Measurements from ENCODE around the gene AP2A1.

AP2A1 gene

DNA sequence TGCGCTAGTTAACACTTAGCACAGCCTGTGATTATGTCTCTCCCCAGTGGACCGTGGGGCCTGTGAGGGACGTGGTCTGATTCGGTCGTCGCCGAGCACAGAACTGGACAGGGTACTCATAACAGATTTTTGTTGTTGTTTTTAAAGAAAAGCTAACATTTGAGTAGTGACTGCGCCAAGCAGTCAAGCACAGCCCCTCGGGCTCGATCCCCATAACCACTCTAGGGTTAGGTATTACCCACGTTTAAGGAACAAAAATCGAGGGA is 83.4 kb downstream of the AP2A1 start:
- DNase-seq (ENCODE audit: insufficient read length, low spot score) (no peak), FAIRE-seq (no peak)
- TF ChIP-seq, protein P1, sequence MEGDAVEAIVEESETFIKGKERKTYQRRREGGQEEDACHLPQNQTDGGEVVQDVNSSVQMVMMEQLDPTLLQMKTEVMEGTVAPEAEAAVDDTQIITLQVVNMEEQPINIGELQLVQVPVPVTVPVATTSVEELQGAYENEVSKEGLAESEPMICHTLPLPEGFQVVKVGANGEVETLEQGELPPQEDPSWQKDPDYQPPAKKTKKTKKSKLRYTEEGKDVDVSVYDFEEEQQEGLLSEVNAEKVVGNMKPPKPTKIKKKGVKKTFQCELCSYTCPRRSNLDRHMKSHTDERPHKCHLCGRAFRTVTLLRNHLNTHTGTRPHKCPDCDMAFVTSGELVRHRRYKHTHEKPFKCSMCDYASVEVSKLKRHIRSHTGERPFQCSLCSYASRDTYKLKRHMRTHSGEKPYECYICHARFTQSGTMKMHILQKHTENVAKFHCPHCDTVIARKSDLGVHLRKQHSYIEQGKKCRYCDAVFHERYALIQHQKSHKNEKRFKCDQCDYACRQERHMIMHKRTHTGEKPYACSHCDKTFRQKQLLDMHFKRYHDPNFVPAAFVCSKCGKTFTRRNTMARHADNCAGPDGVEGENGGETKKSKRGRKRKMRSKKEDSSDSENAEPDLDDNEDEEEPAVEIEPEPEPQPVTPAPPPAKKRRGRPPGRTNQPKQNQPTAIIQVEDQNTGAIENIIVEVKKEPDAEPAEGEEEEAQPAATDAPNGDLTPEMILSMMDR (IDR thresholded peaks at IDR 0.05; ENCODE audit: insufficient read depth, missing control alignments): no peak

DNA sequence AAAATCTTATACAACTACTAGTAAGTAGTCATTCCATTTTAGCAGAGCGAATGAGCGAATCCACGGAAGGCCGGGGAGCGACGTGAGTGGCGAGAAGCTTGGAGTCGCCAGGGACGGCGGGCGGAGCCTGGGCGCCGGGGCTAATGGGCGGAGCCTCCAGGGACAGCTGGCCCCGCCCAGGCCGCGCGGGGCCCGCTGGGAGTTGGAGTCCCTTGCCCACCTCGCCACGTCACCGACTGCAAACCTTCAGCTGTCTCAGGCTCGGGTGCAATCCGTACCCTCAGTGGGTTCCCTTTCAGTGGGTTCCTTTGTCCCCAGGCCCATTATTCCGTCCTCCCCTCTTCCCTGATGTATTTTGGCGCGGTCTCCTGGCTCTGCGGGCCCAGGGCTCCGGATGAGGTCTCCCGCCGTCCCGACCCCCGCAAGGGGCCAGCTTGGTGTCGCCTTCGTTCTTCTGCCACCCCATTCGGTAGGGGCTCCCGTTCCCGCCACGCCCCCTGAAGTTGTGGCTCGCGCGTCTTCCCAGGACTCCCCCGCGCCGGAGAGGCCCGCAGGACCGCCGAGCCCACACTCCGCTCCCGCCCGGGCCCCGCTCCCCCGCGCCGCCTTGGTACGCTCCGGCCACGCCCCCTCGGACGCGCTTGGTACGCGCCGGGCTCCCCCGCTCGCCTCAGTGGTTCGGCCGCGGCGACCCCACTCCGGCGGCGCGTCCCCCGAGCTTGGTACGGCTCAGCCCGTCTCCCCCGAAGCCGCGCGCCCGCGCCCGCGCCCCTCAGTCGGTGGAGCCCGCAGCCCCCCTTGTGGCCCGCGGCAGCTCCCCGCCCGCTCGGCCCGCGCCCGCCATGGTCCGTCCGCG is 83.9 kb downstream of the AP2A1 start, which contains the start of gene PTOV1:
Gene PTOV1, plus strand, starts transcription at position 673 of the 856 bp plus-strand sequence.
- TF ChIP-seq, protein P1 (IDR thresholded peaks at IDR 0.05; ENCODE audit: insufficient read depth, missing control alignments): no peak
- DNase-seq (ENCODE audit: insufficient read length, low spot score): peak; percentile 93
- no peak for FAIRE-seq

DNA sequence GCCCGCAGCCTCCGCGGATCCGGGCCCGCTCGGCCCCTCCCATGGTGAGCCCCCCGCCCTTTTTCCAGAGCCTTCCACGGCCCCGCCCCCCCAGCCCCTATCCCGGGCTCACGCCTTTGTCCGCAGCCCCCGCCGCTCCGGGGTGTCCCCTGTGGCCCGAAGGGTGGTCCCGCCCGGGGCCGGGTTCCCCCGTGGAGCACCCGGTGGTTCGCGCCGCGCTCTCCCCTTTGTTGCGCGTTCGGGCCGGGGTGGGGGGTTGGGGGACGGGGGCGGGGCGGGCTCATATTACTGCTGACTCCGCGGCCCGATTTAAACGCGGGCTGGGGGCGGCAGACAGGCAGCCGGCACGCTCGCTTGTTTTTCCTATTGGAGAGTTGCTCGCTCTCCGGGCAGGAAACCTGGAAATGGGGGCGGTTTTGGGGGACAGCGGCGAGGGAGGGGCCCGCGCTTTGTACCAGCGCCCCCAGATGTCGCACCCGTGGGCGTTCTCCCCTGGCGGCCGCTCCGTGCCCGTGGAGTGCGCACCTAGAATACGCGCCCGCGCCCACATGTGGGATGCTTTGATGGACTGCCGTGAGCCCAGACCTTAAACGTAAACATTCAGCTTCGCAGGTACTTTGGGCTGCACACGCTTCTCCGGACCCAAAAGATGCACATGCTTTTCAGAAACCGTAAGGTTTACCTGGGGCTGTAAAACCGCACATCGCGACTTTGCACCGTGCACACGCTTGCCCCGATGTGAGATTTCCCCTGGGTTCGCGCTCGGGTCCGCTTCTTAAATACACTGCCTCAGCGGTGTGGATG is 84.9 kb downstream of the AP2A1 start:
- TF ChIP-seq, protein P1 (IDR thresholded peaks at IDR 0.05; ENCODE audit: insufficient read depth, missing control alignments): no peak
- FAIRE-seq (no peak), DNase-seq (ENCODE audit: insufficient read length, low spot score) (peak; percentile 27)

DNA sequence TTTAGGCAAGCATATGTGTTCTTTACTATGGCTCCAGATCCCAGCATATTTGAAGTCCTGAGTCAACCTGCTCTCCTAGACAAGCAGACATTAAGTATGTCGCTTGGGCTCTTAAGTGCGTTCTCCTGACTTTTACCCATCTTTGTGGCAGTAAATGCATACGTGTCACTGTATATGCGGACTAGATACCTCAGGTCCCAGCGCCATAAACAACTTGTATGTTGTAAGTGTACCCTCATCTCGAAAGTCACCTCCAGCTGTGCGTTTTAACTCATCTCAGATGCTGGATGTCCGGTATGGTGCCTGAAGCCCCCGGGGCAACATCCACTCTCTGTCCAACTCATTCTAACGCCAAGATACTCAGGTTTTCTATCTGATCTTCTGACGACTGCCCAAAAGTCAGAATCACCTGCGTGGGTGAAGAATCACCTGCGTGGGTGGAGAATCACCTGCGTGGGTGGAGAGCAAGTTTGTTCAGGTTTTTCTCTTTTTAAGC is 85.9 kb downstream of the AP2A1 start:
- DNase-seq (ENCODE audit: insufficient read length, low spot score) (peak; percentile 4), FAIRE-seq (no peak)
- TF ChIP-seq, protein P1 (IDR thresholded peaks at IDR 0.05; ENCODE audit: insufficient read depth, missing control alignments): no peak

DNA sequence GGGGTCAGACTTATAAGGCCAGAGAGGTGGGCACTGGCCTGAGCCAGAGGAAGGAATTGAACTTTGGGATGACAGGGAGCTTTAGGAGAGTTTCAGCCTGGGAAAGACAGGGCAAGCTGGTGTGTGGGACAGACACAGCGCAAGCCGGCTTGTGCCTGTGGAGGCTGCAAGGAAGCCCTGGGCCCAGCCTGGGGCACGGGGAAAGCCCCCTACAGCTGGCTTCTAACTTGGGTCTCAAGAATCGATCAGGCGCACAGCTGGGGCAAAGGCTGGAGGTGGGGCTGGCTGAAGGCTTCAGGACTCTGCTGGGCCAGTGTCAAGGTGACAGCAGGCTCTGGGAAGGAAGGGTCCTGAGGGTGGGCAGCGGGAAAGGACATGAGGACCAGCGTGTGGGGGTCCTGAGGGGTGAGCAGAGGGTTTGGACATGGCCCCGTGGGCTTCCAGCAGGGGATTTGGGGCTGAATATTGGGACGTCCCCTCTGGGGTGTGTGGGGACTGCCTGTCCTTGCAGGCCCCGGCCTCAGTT is 87.1 kb downstream of the AP2A1 start:
- TF ChIP-seq, protein P1 (IDR thresholded peaks at IDR 0.05; ENCODE audit: insufficient read depth, missing control alignments): no peak
- FAIRE-seq (no peak), DNase-seq (ENCODE audit: insufficient read length, low spot score) (peak; percentile 1)

DNA sequence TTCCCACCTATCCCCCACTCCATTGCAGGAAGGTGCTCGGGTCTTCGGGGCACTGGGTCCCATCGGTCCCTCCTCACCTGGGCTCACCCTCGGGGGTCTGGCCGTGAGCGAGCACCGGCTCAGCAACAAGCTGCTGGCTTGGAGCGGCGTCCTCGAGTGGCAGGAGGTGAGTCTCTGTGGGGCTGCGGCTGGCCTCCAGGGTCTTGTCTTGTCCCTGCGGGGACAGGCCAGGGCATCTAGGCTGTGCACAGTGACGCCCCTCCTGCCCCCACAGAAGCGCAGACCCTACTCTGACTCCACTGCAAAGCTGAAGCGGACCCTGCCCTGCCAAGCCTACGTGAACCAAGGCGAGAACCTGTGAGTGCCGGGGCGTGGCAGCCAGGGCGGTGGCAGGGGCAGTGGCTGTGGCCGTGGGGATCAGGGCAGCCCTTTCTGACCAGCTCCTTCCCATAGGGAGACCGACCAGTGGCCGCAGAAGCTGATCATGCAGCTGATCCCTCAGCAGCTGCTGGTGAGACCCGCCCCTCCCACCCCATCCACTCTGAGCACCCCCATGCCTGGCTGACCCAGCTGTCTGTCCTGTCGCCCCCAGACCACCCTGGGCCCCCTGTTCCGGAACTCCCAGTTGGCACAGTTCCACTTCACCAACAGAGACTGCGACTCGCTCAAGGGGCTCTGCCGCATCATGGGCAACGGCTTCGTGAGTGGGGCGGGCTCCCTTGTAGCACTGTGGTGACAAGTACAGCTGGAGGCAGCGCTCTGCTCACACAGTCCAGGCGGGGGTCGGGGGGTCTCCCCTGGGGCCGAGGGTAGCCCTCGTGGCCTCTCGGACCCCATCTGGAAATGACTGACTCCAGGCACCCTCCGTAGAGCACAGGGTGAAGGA is 87.8 kb downstream of the AP2A1 start:
- FAIRE-seq: no peak
- TF ChIP-seq, protein P1 (IDR thresholded peaks at IDR 0.05; ENCODE audit: insufficient read depth, missing control alignments): no peak
- no peak for DNase-seq (ENCODE audit: insufficient read length, low spot score)
